T-helper 9 cell (primary cell): ENCODE measurements around the gene ST6GALNAC4.

Experiments
- DNase-seq: peaks from one replicate; pipeline ENCODE4 v3.0.0-alpha.2; 2020

ST6GALNAC4 gene

GRCh38 chr9:127910613-127911205 is 6.1 kb downstream of the ST6GALNAC4 start:
- DNase-seq, result no peak

- no peak for DNase-seq
Measured at GRCh38 chr9:127909839-127910273, 7.0 kb downstream of the ST6GALNAC4 start.

GRCh38 chr9:127908660-127908926 is 8.2 kb downstream of the ST6GALNAC4 start:
- no peak for DNase-seq

GRCh38 chr9:127907867-127908659 is 8.8 kb downstream of the ST6GALNAC4 start:
- no peak for DNase-seq

- peak; percentile 75 for DNase-seq
Measured at GRCh38 chr9:127905788-127906191, 11.1 kb downstream of the ST6GALNAC4 start.

- peak; percentile 65 for DNase-seq
Measured at GRCh38 chr9:127905004-127905728, 11.7 kb downstream of the ST6GALNAC4 start.

- no peak for DNase-seq
Measured at GRCh38 chr9:127904561-127905003, 12.3 kb downstream of the ST6GALNAC4 start.

GRCh38 chr9:127903557-127904475 is 13.0 kb downstream of the ST6GALNAC4 start:
- peak; percentile 56 for DNase-seq

GRCh38 chr9:127899128-127899943 is 17.5 kb downstream of the ST6GALNAC4 start, which contains the start of gene ST6GALNAC6:
TSS of gene ST6GALNAC6 (minus strand) at chr9:127899603. CDS start at chr9:127897981, 1,622 bp downstream.
- peak; percentile 64 for DNase-seq

- no peak for DNase-seq
Measured at GRCh38 chr9:127898433-127899127, 18.3 kb downstream of the ST6GALNAC4 start.

GRCh38 chr9:127897193-127897692 is 19.6 kb downstream of the ST6GALNAC4 start:
- DNase-seq, result no peak

- DNase-seq, result no peak
Measured at GRCh38 chr9:127896395-127897192, 20.2 kb downstream of the ST6GALNAC4 start.

- DNase-seq, result no peak
Measured at GRCh38 chr9:127895811-127896210, 21.0 kb downstream of the ST6GALNAC4 start.

- no peak for DNase-seq
Measured at GRCh38 chr9:127893392-127893791, 23.4 kb downstream of the ST6GALNAC4 start.

GRCh38 chr9:127892831-127893230 is 24.0 kb downstream of the ST6GALNAC4 start:
- no peak for DNase-seq

GRCh38 chr9:127890053-127890452 is 26.8 kb downstream of the ST6GALNAC4 start:
- no peak for DNase-seq

GRCh38 chr9:127887792-127888191 is 29.0 kb downstream of the ST6GALNAC4 start:
- DNase-seq, result no peak

- no peak for DNase-seq
Measured at GRCh38 chr9:127886401-127886972, 30.4 kb downstream of the ST6GALNAC4 start.

GRCh38 chr9:127885508-127886281 is 31.1 kb downstream of the ST6GALNAC4 start:
- no peak for DNase-seq
